GM19468 (cell line): Measurements from ENCODE around the gene MIER3.
"Not testable (repeated sequence)": the region's sequence is repeated elsewhere in the genome, so short reads cannot be mapped to it uniquely, and the experiment has no call there.

Experiments
- ATAC-seq: cut with Tn5 transposase; IDR thresholded peaks from one replicate; pipeline ENCODE4 v1.9.1; 2021; ENCODE audit warnings: mild to moderate bottlenecking, moderate library complexity, moderate number of reproducible peaks; ENCODE audit not compliant: unreplicated experiment; ENCODE audit errors: extremely low read depth

MIER3 gene

GRCh38 chr5:56951946-56952691 is at the start of gene MIER3:
Gene MIER3 (minus strand): TSS chr5:56952123. CDS start chr5:56952102, 21 bp downstream.
- peak; percentile 90 for ATAC-seq

GRCh38 chr5:56995596-56995995 is 43.7 kb upstream of the MIER3 start:
- ATAC-seq: no peak

- no peak for ATAC-seq
Measured at GRCh38 chr5:56993241-56993640, 41.3 kb upstream of the MIER3 start.

- ATAC-seq: no peak
Measured at GRCh38 chr5:56989676-56990075, 37.8 kb upstream of the MIER3 start.

GRCh38 chr5:56988490-56988889 is 36.6 kb upstream of the MIER3 start:
- no peak for ATAC-seq

GRCh38 chr5:56987171-56987570 is 35.2 kb upstream of the MIER3 start:
- ATAC-seq: no peak

- ATAC-seq: no peak
Measured at GRCh38 chr5:56986626-56986947, 34.7 kb upstream of the MIER3 start.

GRCh38 chr5:56985936-56986625 is 34.2 kb upstream of the MIER3 start:
- no peak for ATAC-seq

GRCh38 chr5:56984445-56984844 is 32.5 kb upstream of the MIER3 start:
- ATAC-seq: no peak

- no peak for ATAC-seq
Measured at GRCh38 chr5:56983593-56984361, 31.9 kb upstream of the MIER3 start.

- ATAC-seq: no peak
Measured at GRCh38 chr5:56981548-56982315, 29.8 kb upstream of the MIER3 start.

- ATAC-seq: no peak
Measured at GRCh38 chr5:56979968-56980367, 28.0 kb upstream of the MIER3 start.

GRCh38 chr5:56979526-56979925 is 27.6 kb upstream of the MIER3 start:
- ATAC-seq: not testable (repeated sequence)

GRCh38 chr5:56977822-56978221 is 25.9 kb upstream of the MIER3 start:
- ATAC-seq: no peak

- ATAC-seq: no peak
Measured at GRCh38 chr5:56977021-56977420, 25.1 kb upstream of the MIER3 start.

GRCh38 chr5:56974241-56974640 is 22.3 kb upstream of the MIER3 start:
- no peak for ATAC-seq

GRCh38 chr5:56973473-56973872 is 21.6 kb upstream of the MIER3 start:
- ATAC-seq: no peak

GRCh38 chr5:56971275-56971674 is 19.4 kb upstream of the MIER3 start:
- ATAC-seq: no peak

- no peak for ATAC-seq
Measured at GRCh38 chr5:56964173-56964572, 12.2 kb upstream of the MIER3 start.

- ATAC-seq: no peak
Measured at GRCh38 chr5:56963246-56963645, 11.3 kb upstream of the MIER3 start.
